HG03432 (cell line): ENCODE measurements around the gene TPSAB1.
"Not testable (repeated sequence)": the region's sequence is repeated elsewhere in the genome, so short reads cannot be mapped to it uniquely, and the experiment has no call there.

Experiments
- ATAC-seq: cut with Tn5 transposase; IDR thresholded peaks from one replicate; pipeline ENCODE4 v1.9.1; 2021; ENCODE audit warnings: mild to moderate bottlenecking, moderate library complexity; ENCODE audit not compliant: unreplicated experiment

Gene TPSAB1

DNA sequence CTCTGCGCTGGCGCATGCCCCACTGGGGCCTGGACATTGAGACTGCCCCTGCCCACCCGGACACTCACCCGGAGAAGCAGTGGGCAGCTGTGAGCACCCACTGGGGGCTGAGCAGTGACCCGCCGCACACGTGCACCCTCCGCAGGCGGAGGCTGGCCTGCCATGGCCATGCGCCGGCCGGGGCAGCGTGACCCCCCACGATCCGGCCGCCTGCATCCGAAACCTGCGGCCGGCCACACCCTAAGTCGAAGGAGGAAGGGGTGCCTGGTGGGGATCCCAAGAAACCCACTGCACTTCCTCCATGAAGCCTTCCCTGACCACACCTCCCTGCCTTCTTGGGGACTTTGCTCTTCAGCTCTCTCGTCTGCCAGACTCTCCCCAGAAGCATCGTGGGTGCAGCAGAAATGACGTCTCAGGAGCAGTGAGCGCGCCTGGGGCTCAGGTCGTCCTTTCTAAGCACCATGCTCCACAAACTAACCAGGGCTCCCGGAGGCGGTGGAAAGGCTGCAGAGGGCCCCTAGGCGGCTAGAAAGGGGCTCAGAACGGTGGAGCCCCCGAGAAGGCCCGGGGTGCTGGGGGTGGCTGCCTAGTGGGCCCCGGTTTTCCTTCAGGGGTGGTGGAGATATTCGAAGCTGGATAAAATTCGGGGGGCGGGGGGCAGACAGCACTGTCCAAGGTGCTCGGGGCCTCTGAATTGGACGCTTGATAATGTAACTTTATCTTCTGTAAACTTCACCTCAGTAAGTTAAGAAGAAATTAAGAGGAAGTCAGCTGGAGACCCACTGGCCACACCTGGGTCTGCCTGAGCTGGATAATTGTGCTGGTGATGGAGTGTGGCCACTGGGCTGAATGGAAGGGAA, 16.9 kb upstream of the TPSAB1 start:
- ATAC-seq = no peak

- no peak for ATAC-seq
Observed at GRCh38 chr16:1224558-1224957, 15.9 kb upstream of the TPSAB1 start.

- no peak for ATAC-seq
Observed at GRCh38 chr16:1225051-1225451, 15.5 kb upstream of the TPSAB1 start, which contains the start of gene TPSG1. Gene TPSG1, minus strand, starts transcription at chr16:1225268. Its CDS starts 16 bp downstream, at chr16:1225252.

GRCh38 chr16:1225728-1226311, 14.7 kb upstream of the TPSAB1 start:
- not testable (repeated sequence) for ATAC-seq

GRCh38 chr16:1226692-1227091, 13.8 kb upstream of the TPSAB1 start:
- not testable (repeated sequence) for ATAC-seq

- not testable (repeated sequence) for ATAC-seq
Observed at GRCh38 chr16:1228227-1228626, 12.3 kb upstream of the TPSAB1 start.

DNA sequence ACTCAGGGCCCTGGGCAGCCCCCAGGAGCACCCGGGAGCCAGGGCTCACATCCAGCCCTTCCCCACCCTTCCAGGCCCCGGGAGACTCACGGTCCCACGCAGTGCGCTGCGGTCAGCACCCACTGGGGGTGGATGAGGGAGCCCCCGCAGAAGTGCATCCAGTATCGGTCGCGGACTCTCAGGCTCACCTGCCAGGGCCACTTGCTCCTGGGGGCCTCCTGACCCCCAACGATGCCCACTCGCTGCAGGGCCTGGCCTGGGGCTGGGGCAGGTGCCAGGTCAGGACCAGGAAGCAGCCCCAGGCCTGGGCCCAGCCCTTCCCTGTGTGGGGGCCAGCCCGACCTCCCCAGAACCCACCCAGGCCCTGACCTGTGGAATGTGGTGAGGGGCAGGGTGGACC, 11.0 kb upstream of the TPSAB1 start:
- not testable (repeated sequence) for ATAC-seq

- ATAC-seq = not testable (repeated sequence)
Observed at GRCh38 chr16:1230084-1230470, 10.4 kb upstream of the TPSAB1 start, which contains the start of gene TPSB2. Gene TPSB2, minus strand, starts transcription at chr16:1230184. Its CDS starts 233 bp downstream, at chr16:1229951.

DNA sequence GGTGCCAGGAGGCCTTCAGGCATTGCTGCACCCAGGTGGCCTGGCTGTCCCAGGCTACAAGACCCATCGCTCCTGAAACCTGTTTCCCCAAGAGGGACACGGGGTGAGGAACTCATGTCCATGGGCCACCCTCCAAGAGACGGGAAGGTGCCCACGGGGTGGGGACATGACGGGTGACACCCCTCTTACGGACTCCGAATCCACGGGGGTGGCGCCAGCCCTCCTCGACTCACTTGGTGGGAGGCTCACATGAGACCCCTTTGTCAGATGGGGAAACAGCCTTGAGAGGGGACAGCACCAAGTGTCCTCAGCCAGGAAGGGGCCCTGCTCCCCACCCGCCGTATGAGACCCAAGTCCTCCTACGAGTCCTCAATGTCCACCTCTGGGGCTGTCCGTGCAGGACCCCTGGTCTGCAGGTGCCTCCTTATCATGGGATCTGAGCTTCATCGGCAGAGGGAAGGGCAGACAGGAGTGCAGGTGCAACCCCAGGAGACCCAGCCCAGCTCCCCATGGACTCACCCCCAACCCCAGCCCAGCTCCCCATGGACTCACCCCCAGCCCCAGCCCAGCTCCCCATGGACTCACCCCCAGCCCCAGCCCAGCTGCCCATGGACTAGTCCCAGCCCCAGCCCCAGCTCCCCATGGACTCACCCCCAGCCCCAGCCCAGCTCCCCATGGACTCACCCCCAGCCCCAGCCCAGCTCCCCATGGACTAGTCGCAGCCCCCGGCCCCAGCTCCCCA, 9.9 kb upstream of the TPSAB1 start:
- not testable (repeated sequence) for ATAC-seq

GRCh38 chr16:1231301-1231700, 9.2 kb upstream of the TPSAB1 start:
- not testable (repeated sequence) for ATAC-seq

DNA sequence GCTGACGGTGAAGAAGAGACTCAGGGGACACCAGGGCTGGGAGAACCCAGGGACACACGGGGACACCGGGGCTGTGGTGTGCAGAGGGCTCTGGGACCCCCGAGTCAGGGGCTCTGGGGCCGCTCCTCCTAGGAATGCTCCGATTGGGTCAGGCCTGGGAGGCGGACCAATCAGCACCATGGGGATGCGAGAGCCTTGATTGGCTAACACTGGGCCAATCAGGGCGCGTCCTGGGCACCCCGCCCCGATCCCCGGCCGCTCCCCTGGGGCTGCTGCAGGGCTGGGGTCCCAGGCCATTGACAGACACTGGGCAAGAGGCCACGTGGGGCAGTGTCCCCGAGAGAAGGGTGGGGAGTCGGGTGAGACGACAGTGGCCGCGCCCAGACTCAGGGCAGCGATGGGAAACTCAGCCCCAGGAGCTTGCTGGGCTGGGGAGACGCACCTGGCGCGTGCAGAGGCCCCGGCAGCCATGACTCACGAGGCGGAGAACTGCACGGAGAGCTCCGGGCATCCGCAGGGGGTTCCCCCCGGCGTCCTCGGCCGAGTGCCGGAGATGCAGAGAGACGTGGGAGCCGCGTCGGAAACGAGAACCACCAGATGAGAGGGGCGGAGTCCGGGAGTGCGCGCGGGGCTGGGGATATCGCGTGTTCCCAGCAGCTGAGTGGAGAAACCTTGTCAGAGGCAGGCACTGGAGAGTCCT, 8.3 kb upstream of the TPSAB1 start:
- not testable (repeated sequence) for ATAC-seq

DNA sequence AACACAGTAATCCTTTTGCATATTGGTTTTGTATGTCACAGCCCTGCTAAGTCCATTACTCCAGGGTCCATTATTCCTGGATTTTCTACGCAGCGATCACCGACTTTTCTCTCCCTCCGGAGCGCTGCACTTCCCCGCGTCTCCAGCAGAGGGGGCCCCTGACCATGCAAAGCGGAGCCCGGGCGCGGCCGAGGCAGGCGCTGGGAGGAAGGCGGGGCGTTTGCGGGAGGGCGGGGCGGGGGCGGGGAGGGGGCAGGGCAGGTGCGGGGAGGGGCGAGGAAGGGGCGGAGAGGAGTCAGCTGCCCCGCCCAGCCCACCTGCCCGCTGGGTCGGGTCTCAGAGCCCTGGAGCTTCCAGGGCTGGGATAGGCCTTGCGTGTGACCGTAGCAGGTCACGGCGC, 3.8 kb upstream of the TPSAB1 start:
- not testable (repeated sequence) for ATAC-seq

GRCh38 chr16:1237990-1238389, 2.5 kb upstream of the TPSAB1 start:
- no peak for ATAC-seq

GRCh38 chr16:1238909-1239308, 1.6 kb upstream of the TPSAB1 start:
- ATAC-seq = not testable (repeated sequence)

- not testable (repeated sequence) for ATAC-seq
Observed at GRCh38 chr16:1239575-1239974, 930 bp upstream of the TPSAB1 start.

- ATAC-seq = not testable (repeated sequence)
Observed at GRCh38 chr16:1241081-1241480, 576 bp downstream of the TPSAB1 start.

DNA sequence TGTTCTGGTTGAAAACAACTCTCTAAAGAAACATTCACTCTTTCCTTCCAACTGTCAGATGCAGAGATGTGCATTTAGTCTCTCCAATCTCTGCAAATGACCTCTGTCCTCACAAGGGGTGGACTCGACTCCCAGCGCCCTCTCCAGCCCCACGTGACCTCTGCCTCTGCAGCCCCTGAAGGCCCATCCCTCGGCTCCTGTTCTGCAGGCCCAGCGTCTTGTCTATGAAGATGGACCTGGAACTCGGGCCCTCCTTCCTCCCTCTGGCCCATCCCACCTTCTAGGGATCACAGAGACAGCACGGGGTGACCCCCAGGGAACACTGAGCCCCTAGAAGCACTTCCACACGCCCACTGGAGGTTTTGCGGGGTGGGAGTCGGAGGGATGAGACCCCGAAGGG, 2.9 kb downstream of the TPSAB1 start:
- ATAC-seq = not testable (repeated sequence)

DNA sequence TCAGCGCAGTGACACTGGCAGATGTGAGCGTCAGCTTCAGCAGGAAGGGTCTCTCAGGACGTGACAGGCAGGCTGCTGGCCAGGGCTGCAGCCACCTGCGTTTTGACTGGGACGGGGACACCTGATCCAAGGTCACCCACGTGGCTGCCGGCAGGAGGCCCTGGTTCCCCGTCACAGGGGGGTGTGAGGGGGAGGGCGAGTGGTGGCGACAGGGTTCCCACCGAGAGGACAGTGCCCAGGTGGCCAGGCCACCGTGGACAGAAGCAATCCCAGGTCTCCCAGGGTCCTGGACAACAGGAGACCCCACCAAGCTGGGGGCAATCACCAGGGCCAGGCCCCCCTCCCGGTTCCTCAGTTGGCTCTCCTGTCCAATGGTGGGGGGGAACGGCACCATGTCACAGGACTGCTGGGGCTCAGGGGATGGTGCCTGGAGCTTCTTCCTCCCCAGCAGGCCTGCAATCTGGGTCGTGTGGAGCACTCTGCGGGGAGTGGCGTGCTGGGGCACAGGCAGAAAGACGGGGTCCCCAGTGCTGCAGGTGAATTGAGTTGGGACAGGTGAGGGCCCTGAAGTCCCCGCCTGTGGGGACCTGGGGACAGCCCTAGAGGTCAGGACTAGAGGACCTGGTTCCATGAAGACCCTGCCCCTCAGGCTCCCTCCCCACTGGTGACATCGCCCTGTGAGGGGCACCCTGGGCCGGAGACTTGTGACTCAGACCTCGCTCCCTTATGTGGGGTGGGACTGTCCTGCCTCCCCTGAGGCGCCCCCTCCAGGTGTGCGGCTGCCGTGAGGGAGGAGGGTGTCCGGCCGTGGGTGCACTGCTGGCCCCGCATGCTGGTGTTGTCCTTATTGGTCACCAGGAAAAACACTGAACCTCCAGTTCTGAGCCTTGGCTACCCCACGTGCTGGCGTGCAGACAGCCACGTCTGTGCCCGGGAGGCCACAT, 3.7 kb downstream of the TPSAB1 start:
- not testable (repeated sequence) for ATAC-seq

GRCh38 chr16:1244881-1245280, 4.4 kb downstream of the TPSAB1 start:
- ATAC-seq = no peak
